Measurements from ENCODE around the gene FIGN. TPM values are rescaled to one million over a fixed set of nuclear protein-coding genes. Genes with fewer than 3 reads are reported as not detected.

Gene FIGN
- total and polyA plus RNA-seq, 2 of the 13 experiments (the other 11 are each of a cell fraction or from before 2014, with no cell fraction given) = 6.6 to 6.7 TPM

- TF ChIP-seq PAXIP1 (CRISPR knock-in tag; conservative IDR thresholded peaks at IDR 0.05) (0 out of 2 replicates have a peak, but pooled peaks have one; percentile 11), MXD4 (CRISPR knock-in tag; IDR thresholded peaks at IDR 0.05) (no peak), PHB2 (IDR thresholded peaks at IDR 0.05; ENCODE audit: partially characterized antibody) (no peak), ZBTB14 (CRISPR knock-in tag; IDR thresholded peaks at IDR 0.05) (peak; percentile 40; the same call in 1 of the 2 replicates), ZFP82 (CRISPR knock-in tag; IDR thresholded peaks at IDR 0.05; ENCODE audit: borderline replicate concordance) (peak; percentile 72; the same call in 1 of the 2 replicates), ZFX (CRISPR knock-in tag; IDR thresholded peaks at IDR 0.05; ENCODE audit: low read depth) (peak; percentile 53; the same call in 1 of the 2 replicates), MAZ (IDR thresholded peaks at IDR 0.05; ENCODE audit: borderline replicate concordance, low read depth, low read length) (no peak), MAZ (CRISPR knock-in tag; IDR thresholded peaks at IDR 0.05; ENCODE audit: low read depth) (peak; percentile 19; the same call in 1 of the 2 replicates), ZNF766 (CRISPR knock-in tag; IDR thresholded peaks at IDR 0.05; ENCODE audit: borderline replicate concordance) (no peak), ZNF816 (CRISPR knock-in tag; IDR thresholded peaks at IDR 0.05; ENCODE audit: borderline replicate concordance) (0 out of 2 replicates have a peak, but pooled peaks have one; percentile 75), NFIB (CRISPR knock-in tag; IDR thresholded peaks at IDR 0.05; ENCODE audit: borderline replicate concordance) (no peak), HMGXB4 (CRISPR knock-in tag; IDR thresholded peaks at IDR 0.05; ENCODE audit: borderline replicate concordance in 1 of 2, low read depth in 1 of 2) (peak; percentile 33 to 65; a peak in 3 of 4 replicates), ZNF709 (CRISPR knock-in tag; IDR thresholded peaks at IDR 0.05) (no peak; the same call in 1 of the 2 replicates), TARDBP (CRISPR knock-in tag; IDR thresholded peaks at IDR 0.05) (no peak), KLF9 (CRISPR knock-in tag; IDR thresholded peaks at IDR 0.05; ENCODE audit: low read depth) (no peak), MIXL1 (CRISPR knock-in tag; IDR thresholded peaks at IDR 0.05) (no peak), HDAC2 (CRISPR knock-in tag; IDR thresholded peaks at IDR 0.05) (no peak), TRAFD1 (CRISPR knock-in tag; IDR thresholded peaks at IDR 0.05; ENCODE audit: borderline replicate concordance) (no peak), KDM3A (CRISPR knock-in tag; IDR thresholded peaks at IDR 0.05; ENCODE audit: low read depth) (no peak), JUNB (CRISPR knock-in tag; IDR thresholded peaks at IDR 0.05; ENCODE audit: borderline replicate concordance) (0 out of 2 replicates have a peak, but pooled peaks have one; percentile 8), HOXD1 (CRISPR knock-in tag; IDR thresholded peaks at IDR 0.05) (no peak)
Observed at GRCh38 chr2:163736433-163737189, 803 bp upstream of the FIGN start (continued).

Data from HepG2 (cell line).